ENCODE results near the gene RBM14. TPM values are rescaled to one million over a fixed set of nuclear protein-coding genes. Genes with fewer than 3 reads are reported as not detected.
A peak's percentile ranks its signal among the peaks of the same experiment; 100 is the strongest.
"Not testable (repeated sequence)": the region's sequence is repeated elsewhere in the genome, so short reads cannot be mapped to it uniquely, and the experiment has no call there.

RBM14 gene
- total RNA-seq, 1 donor from 2014 or later, result 89.2 TPM

- TF ChIP-seq CTCF (IDR thresholded peaks at IDR 0.05; ENCODE audit: partially characterized antibody, unreplicated experiment), result no peak
- H3K27ac Mint-ChIP-seq (ENCODE audit: unreplicated experiment), result peak overlapping the region; percentile 20
- peaks cover 6% of the 10 kb centered on the region for H3K27me3 Mint-ChIP-seq (ENCODE audit: unreplicated experiment)
- peak overlapping the region; percentile 68 for H3K4me3 Mint-ChIP-seq (ENCODE audit: unreplicated experiment)
- peaks cover 8% of the 10 kb centered on the region for H3K9me3 Mint-ChIP-seq (ENCODE audit: unreplicated experiment)
- H3K4me1 Mint-ChIP-seq (ENCODE audit: low read depth, unreplicated experiment), result peaks cover 10% of the 10 kb centered on the region
- peaks cover 15% of the 10 kb centered on the region for H3K36me3 Mint-ChIP-seq (ENCODE audit: unreplicated experiment)
- DNase-seq, result no peak
Measured at GRCh38 chr11:66570079-66570849, 46.2 kb upstream of the RBM14 start.

- H3K27me3 Mint-ChIP-seq (ENCODE audit: unreplicated experiment), result peaks cover 6% of the 10 kb centered on the region
- H3K4me3 Mint-ChIP-seq (ENCODE audit: unreplicated experiment), result peak overlapping the region; percentile 68
- no peak for DNase-seq
- peaks cover 8% of the 10 kb centered on the region for H3K9me3 Mint-ChIP-seq (ENCODE audit: unreplicated experiment)
- H3K36me3 Mint-ChIP-seq (ENCODE audit: unreplicated experiment), result peaks cover 18% of the 10 kb centered on the region
- TF ChIP-seq CTCF (IDR thresholded peaks at IDR 0.05; ENCODE audit: partially characterized antibody, unreplicated experiment), result no peak
- peak overlapping the region; percentile 33 for H3K27ac Mint-ChIP-seq (ENCODE audit: unreplicated experiment)
- H3K4me1 Mint-ChIP-seq (ENCODE audit: low read depth, unreplicated experiment), result peaks cover 10% of the 10 kb centered on the region
Measured at GRCh38 chr11:66570850-66571180, 45.6 kb upstream of the RBM14 start.

- H3K27ac Mint-ChIP-seq (ENCODE audit: unreplicated experiment), result no peak overlapping the region
- peaks cover 17% of the 10 kb centered on the region for H3K36me3 Mint-ChIP-seq (ENCODE audit: unreplicated experiment)
- no peak overlapping the region for H3K4me3 Mint-ChIP-seq (ENCODE audit: unreplicated experiment)
- peaks cover 5% of the 10 kb centered on the region for H3K27me3 Mint-ChIP-seq (ENCODE audit: unreplicated experiment)
- TF ChIP-seq CTCF (IDR thresholded peaks at IDR 0.05; ENCODE audit: partially characterized antibody, unreplicated experiment), result peak; percentile 87
- DNase-seq, result peak; percentile 89
- H3K9me3 Mint-ChIP-seq (ENCODE audit: unreplicated experiment), result peaks cover 7% of the 10 kb centered on the region
- no peaks in the 10 kb centered on the region for H3K4me1 Mint-ChIP-seq (ENCODE audit: low read depth, unreplicated experiment)
Measured at GRCh38 chr11:66579017-66579606, 37.3 kb upstream of the RBM14 start.

GRCh38 chr11:66580803-66581202 is 35.6 kb upstream of the RBM14 start:
- H3K4me1 Mint-ChIP-seq (ENCODE audit: low read depth, unreplicated experiment), result no peaks in the 10 kb centered on the region
- TF ChIP-seq CTCF (IDR thresholded peaks at IDR 0.05; ENCODE audit: partially characterized antibody, unreplicated experiment), result no peak
- H3K27ac Mint-ChIP-seq (ENCODE audit: unreplicated experiment), result no peak overlapping the region
- no peaks in the 10 kb centered on the region for H3K27me3 Mint-ChIP-seq (ENCODE audit: unreplicated experiment)
- H3K36me3 Mint-ChIP-seq (ENCODE audit: unreplicated experiment), result peaks cover 5% of the 10 kb centered on the region
- H3K4me3 Mint-ChIP-seq (ENCODE audit: unreplicated experiment), result no peak overlapping the region
- no peak for DNase-seq
- H3K9me3 Mint-ChIP-seq (ENCODE audit: unreplicated experiment), result peaks cover 5% of the 10 kb centered on the region

- H3K4me3 Mint-ChIP-seq (ENCODE audit: unreplicated experiment), result no peak overlapping the region
- no peak for DNase-seq
- no peaks in the 10 kb centered on the region for H3K27me3 Mint-ChIP-seq (ENCODE audit: unreplicated experiment)
- peaks cover 5% of the 10 kb centered on the region for H3K9me3 Mint-ChIP-seq (ENCODE audit: unreplicated experiment)
- H3K27ac Mint-ChIP-seq (ENCODE audit: unreplicated experiment), result no peak overlapping the region
- peaks cover 5% of the 10 kb centered on the region for H3K36me3 Mint-ChIP-seq (ENCODE audit: unreplicated experiment)
- no peak for TF ChIP-seq CTCF (IDR thresholded peaks at IDR 0.05; ENCODE audit: partially characterized antibody, unreplicated experiment)
- H3K4me1 Mint-ChIP-seq (ENCODE audit: low read depth, unreplicated experiment), result no peaks in the 10 kb centered on the region
Measured at GRCh38 chr11:66581261-66581660, 35.2 kb upstream of the RBM14 start.

- H3K4me3 Mint-ChIP-seq (ENCODE audit: unreplicated experiment); H3K4me1 Mint-ChIP-seq (ENCODE audit: low read depth, unreplicated experiment); H3K27me3 Mint-ChIP-seq (ENCODE audit: unreplicated experiment); H3K27ac Mint-ChIP-seq (ENCODE audit: unreplicated experiment); H3K36me3 Mint-ChIP-seq (ENCODE audit: unreplicated experiment); H3K9me3 Mint-ChIP-seq (ENCODE audit: unreplicated experiment); DNase-seq: not testable (repeated sequence)
Measured at GRCh38 chr11:66582565-66583147, 33.8 kb upstream of the RBM14 start.

GRCh38 chr11:66585447-66585846 is 31.0 kb upstream of the RBM14 start:
- not testable (repeated sequence) for H3K27ac Mint-ChIP-seq (ENCODE audit: unreplicated experiment); H3K36me3 Mint-ChIP-seq (ENCODE audit: unreplicated experiment); H3K4me1 Mint-ChIP-seq (ENCODE audit: low read depth, unreplicated experiment); DNase-seq; H3K9me3 Mint-ChIP-seq (ENCODE audit: unreplicated experiment); H3K27me3 Mint-ChIP-seq (ENCODE audit: unreplicated experiment); H3K4me3 Mint-ChIP-seq (ENCODE audit: unreplicated experiment)
